MM.1S (cell line): Measurements from ENCODE around the gene NDOR1.

ENCODE experiments used
- DNase-seq: peaks from one replicate; pipeline ENCODE4 v3.0.0-alpha.2; 2015
- H2AFZ ChIP-seq: fragments of 300-600 bp; sonication (generic); 2 replicates; pipeline ENCODE4 v1.6.0; 2016; ENCODE audit warnings: antibody characterized with exemption, low read length
- H3F3A ChIP-seq: fragments of 300-600 bp; sonication (generic); 2 replicates; pipeline ENCODE4 v1.6.1; 2016; ENCODE audit warnings: mild to moderate bottlenecking, antibody characterized with exemption, low read length, moderate library complexity, mixed read lengths; ENCODE audit not compliant: insufficient read depth
- H3K27ac ChIP-seq: fragments of 300-600 bp; sonication (generic); 2 replicates; pipeline ENCODE4 v1.5.1; 2016; ENCODE audit warnings: mild to moderate bottlenecking, low read length
- H3K27me3 ChIP-seq: fragments of 300-600 bp; sonication (generic); replicated peaks from 2 replicates; pipeline ENCODE4 v1.6.0; 2016; ENCODE audit warnings: low read length; ENCODE audit not compliant: insufficient read depth
- H3K36me3 ChIP-seq: fragments of 300-600 bp; sonication (generic); replicated peaks from 2 replicates; pipeline ENCODE4 v1.6.1; 2016; ENCODE audit warnings: mild to moderate bottlenecking, low read length, mixed read lengths; ENCODE audit not compliant: insufficient read depth
- H3K4me1 ChIP-seq: fragments of 300-600 bp; sonication (generic); 2 replicates; pipeline ENCODE4 v1.6.1; 2016; ENCODE audit warnings: low read length, mixed read lengths
- H3K4me2 ChIP-seq: fragments of 300-600 bp; sonication (generic); 2 replicates; pipeline ENCODE4 v1.6.0; 2016; ENCODE audit warnings: low read depth, low read length
- H3K4me3 ChIP-seq: fragments of 300-600 bp; sonication (generic); 2 replicates; pipeline ENCODE4 v1.5.1; 2016; ENCODE audit warnings: low read length, mixed read lengths
- H3K79me2 ChIP-seq: fragments of 300-600 bp; sonication (generic); 2 replicates; pipeline ENCODE4 v1.6.1; 2016; ENCODE audit warnings: mixed run types, low read length, mixed read lengths
- H3K9ac ChIP-seq: fragments of 300-600 bp; sonication (generic); 2 replicates; pipeline ENCODE4 v1.6.1; 2016; ENCODE audit warnings: low read length, mixed read lengths
- H3K9me2 ChIP-seq: fragments of 300-600 bp; sonication (generic); replicated peaks from 2 replicates; pipeline ENCODE4 v1.6.1; 2016; ENCODE audit warnings: mild to moderate bottlenecking, low read length, mixed read lengths; ENCODE audit not compliant: insufficient read depth
- H3K9me3 ChIP-seq: fragments of 300-600 bp; sonication (generic); replicated peaks from 2 replicates; pipeline ENCODE4 v1.6.1; 2016; ENCODE audit warnings: mild to moderate bottlenecking, low read length, mixed read lengths; ENCODE audit not compliant: insufficient read depth
- H4K20me1 ChIP-seq: fragments of 300-600 bp; sonication (generic); 2 replicates; pipeline ENCODE4 v1.6.1; 2016; ENCODE audit warnings: mild to moderate bottlenecking, low read length, moderate library complexity, mixed read lengths; ENCODE audit not compliant: insufficient read depth
- CTCF ChIP-seq: fragments of 300-600 bp; sonication (generic); IDR thresholded peaks from 2 replicates; pipeline ENCODE4 v1.5.1; 2016; ENCODE audit warnings: antibody characterized with exemption, low read length, mixed read lengths
- EZH2 ChIP-seq: fragments of 300-600 bp; sonication (generic); optimal IDR thresholded peaks from 2 replicates; pipeline ENCODE3; 2017; ENCODE audit warnings: low read depth, mild to moderate bottlenecking, antibody characterized with exemption, low read length, mixed read lengths
- EZH2phosphoT487 ChIP-seq: fragments of 300-600 bp; sonication (generic); IDR thresholded peaks from 2 replicates; pipeline ENCODE4 v1.6.1; 2018; ENCODE audit warnings: antibody characterized with exemption, low read length

The NDOR1 gene

GRCh38 chr9:137253717-137254623 lies 48.5 kb downstream of the NDOR1 start:
- no peak for TF ChIP-seq EZH2
- TF ChIP-seq EZH2phosphoT487: no peak
- no peak for TF ChIP-seq CTCF
- DNase-seq: no peak
- no peaks in the 10 kb centered on the region for H4K20me1 ChIP-seq
- peak overlapping the region; percentile 63; the same call in 1 of the 2 replicates for H3K9ac ChIP-seq
- no peaks in the 10 kb centered on the region for H3K9me2 ChIP-seq
- H3K79me2 ChIP-seq: peaks cover 24% of the 10 kb centered on the region
- H3K4me1 ChIP-seq: peaks cover 10% of the 10 kb centered on the region; the same call in 1 of the 2 replicates
- peaks cover 1% of the 10 kb centered on the region; the same call in 1 of the 2 replicates for H3K36me3 ChIP-seq
- peak overlapping the region; percentile 98 for H3K4me2 ChIP-seq
- no peaks in the 10 kb centered on the region for H3K9me3 ChIP-seq
- H3K27ac ChIP-seq: no peak overlapping the region
- peaks cover 8% of the 10 kb centered on the region for H3F3A ChIP-seq
- peak overlapping the region; percentile 79 for H3K4me3 ChIP-seq
- H2AFZ ChIP-seq: peak overlapping the region; percentile 99; the same call in 1 of the 2 replicates
- H3K27me3 ChIP-seq: no peaks in the 10 kb centered on the region

GRCh38 chr9:137254624-137255447 lies 49.3 kb downstream of the NDOR1 start, which contains the start of gene NELFB:
Gene NELFB (plus strand): TSS chr9:137255327.
- Histone ChIP-seq H3F3A (peaks cover 8% of the 10 kb centered on the region), H3K36me3 (peaks cover 4% of the 10 kb centered on the region; the same call in 1 of the 2 replicates), H3K4me3 (peak within 1 kb of the TSS; percentile 94), H3K27ac (peak within 1 kb of the TSS; percentile 61; the same call in 1 of the 2 replicates), H4K20me1 (no peaks in the 10 kb centered on the region), H3K79me2 (peaks cover 24% of the 10 kb centered on the region), H2AFZ (peak within 1 kb of the TSS; percentile 99), H3K4me2 (peak within 1 kb of the TSS; percentile 98), H3K9me2 (no peaks in the 10 kb centered on the region), H3K4me1 (peaks cover 10% of the 10 kb centered on the region; the same call in 1 of the 2 replicates), H3K9me3 (no peaks in the 10 kb centered on the region), H3K27me3 (no peaks in the 10 kb centered on the region), H3K9ac (peak within 1 kb of the TSS; percentile 81)
- TF ChIP-seq EZH2: no peak
- TF ChIP-seq CTCF: no peak
- TF ChIP-seq EZH2phosphoT487: no peak
- peak; percentile 89 for DNase-seq

GRCh38 chr9:137255448-137256114 lies 50.1 kb downstream of the NDOR1 start:
- no peaks in the 10 kb centered on the region for H4K20me1 ChIP-seq
- H3F3A ChIP-seq: peaks cover 8% of the 10 kb centered on the region
- peak overlapping the region; percentile 94 for H3K4me3 ChIP-seq
- peaks cover 4% of the 10 kb centered on the region; the same call in 1 of the 2 replicates for H3K36me3 ChIP-seq
- peak overlapping the region; percentile 59 for H2AFZ ChIP-seq
- no peaks in the 10 kb centered on the region for H3K27me3 ChIP-seq
- peak overlapping the region; percentile 97 for H3K4me2 ChIP-seq
- H3K9me3 ChIP-seq: no peaks in the 10 kb centered on the region
- TF ChIP-seq EZH2 (no peak), EZH2phosphoT487 (no peak), CTCF (no peak)
- peak overlapping the region; percentile 81 for H3K9ac ChIP-seq
- H3K27ac ChIP-seq: peak overlapping the region; percentile 61; the same call in 1 of the 2 replicates
- peaks cover 24% of the 10 kb centered on the region for H3K79me2 ChIP-seq
- peaks cover 10% of the 10 kb centered on the region; the same call in 1 of the 2 replicates for H3K4me1 ChIP-seq
- no peaks in the 10 kb centered on the region for H3K9me2 ChIP-seq
- DNase-seq: peak; percentile 69
